ENCODE data around the gene LRRC18.

Gene LRRC18

GRCh38 chr10:48940958-48941357 is 1.3 kb upstream of the LRRC18 start:
- H3K9me3 Mint-ChIP-seq: no peaks in the 10 kb centered on the region
- H3K4me1 Mint-ChIP-seq (ENCODE audit: low read depth in 2 of 2): peaks cover 0 to 1% of the 10 kb centered on the region in 2 donors
- DNase-seq (no peak), ATAC-seq (replicated peaks) (no peak)
- no peak overlapping the region for H3K27ac Mint-ChIP-seq
- no peak overlapping the region for H3K4me3 Mint-ChIP-seq
- peaks cover 14 to 22% of the 10 kb centered on the region in 2 donors for H3K27me3 Mint-ChIP-seq
- H3K36me3 Mint-ChIP-seq (ENCODE audit: insufficient read depth): peaks cover 2% of the 10 kb centered on the region

- ATAC-seq (replicated peaks): no peak
- Mint-ChIP-seq H3K27me3 (peaks cover 14 to 22% of the 10 kb centered on the region in 2 donors), H3K27ac (no peak overlapping the region), H3K4me1 (ENCODE audit: low read depth in 2 of 2) (no peaks in the 10 kb centered on the region), H3K4me3 (no peak overlapping the region), H3K36me3 (ENCODE audit: insufficient read depth) (peaks cover 2% of the 10 kb centered on the region), H3K9me3 (no peaks in the 10 kb centered on the region)
- no peak for DNase-seq
Observed at GRCh38 chr10:48940372-48940771, 732 bp upstream of the LRRC18 start.

- Mint-ChIP-seq H3K36me3 (ENCODE audit: insufficient read depth) (peaks cover 2% of the 10 kb centered on the region), H3K27me3 (peaks cover 14 to 22% of the 10 kb centered on the region in 2 donors), H3K27ac (no peak overlapping the region), H3K9me3 (no peaks in the 10 kb centered on the region), H3K4me1 (ENCODE audit: low read depth in 2 of 2) (no peaks in the 10 kb centered on the region), H3K4me3 (no peak overlapping the region)
- ATAC-seq (replicated peaks): no peak
- no peak for DNase-seq
Observed at GRCh38 chr10:48938990-48939536, 577 bp downstream of the LRRC18 start.

DNA sequence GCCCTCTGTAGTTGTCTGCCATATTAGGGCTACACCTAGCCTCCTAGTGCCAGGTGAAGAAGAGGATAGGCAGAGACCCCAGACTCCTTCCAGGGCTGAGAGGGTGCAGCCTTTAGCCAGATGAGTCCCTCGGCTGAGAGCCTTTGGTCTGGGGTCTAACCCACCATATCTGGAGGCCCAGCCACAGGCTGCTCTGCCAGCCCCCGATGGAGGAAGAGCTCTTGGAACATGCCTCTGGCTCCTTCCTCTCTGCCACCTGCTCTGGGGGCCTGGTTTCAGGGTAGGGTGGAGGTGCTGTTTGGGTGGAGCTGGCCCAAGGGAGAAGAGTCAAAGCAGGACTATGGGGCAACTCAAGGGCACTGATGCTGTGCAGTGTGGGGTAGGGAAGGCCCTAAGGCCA is 1.4 kb downstream of the LRRC18 start:
- peaks cover 2% of the 10 kb centered on the region for H3K36me3 Mint-ChIP-seq (ENCODE audit: insufficient read depth)
- DNase-seq (no peak), ATAC-seq (replicated peaks) (no peak)
- peaks cover 14 to 22% of the 10 kb centered on the region in 2 donors for H3K27me3 Mint-ChIP-seq
- no peak overlapping the region for H3K4me3 Mint-ChIP-seq
- no peak overlapping the region for H3K27ac Mint-ChIP-seq
- no peaks in the 10 kb centered on the region for H3K4me1 Mint-ChIP-seq (ENCODE audit: low read depth in 2 of 2)
- H3K9me3 Mint-ChIP-seq: no peaks in the 10 kb centered on the region

GRCh38 chr10:48937796-48938195 is 1.8 kb downstream of the LRRC18 start:
- Mint-ChIP-seq H3K4me1 (ENCODE audit: low read depth in 2 of 2) (no peaks in the 10 kb centered on the region), H3K36me3 (ENCODE audit: insufficient read depth) (peaks cover 2% of the 10 kb centered on the region), H3K4me3 (no peak overlapping the region), H3K9me3 (no peaks in the 10 kb centered on the region), H3K27ac (no peak overlapping the region), H3K27me3 (peaks cover 14 to 22% of the 10 kb centered on the region in 2 donors)
- DNase-seq (no peak), ATAC-seq (replicated peaks) (no peak)

- Mint-ChIP-seq H3K4me3 (no peak overlapping the region), H3K4me1 (ENCODE audit: low read depth in 2 of 2) (no peaks in the 10 kb centered on the region), H3K36me3 (ENCODE audit: insufficient read depth) (peaks cover 2% of the 10 kb centered on the region), H3K9me3 (no peaks in the 10 kb centered on the region), H3K27ac (no peak overlapping the region), H3K27me3 (peaks cover 8 to 20% of the 10 kb centered on the region in 2 donors)
- ATAC-seq (replicated peaks) (no peak), DNase-seq (no peak)
Observed at GRCh38 chr10:48935577-48935976, 4.1 kb downstream of the LRRC18 start.

DNA sequence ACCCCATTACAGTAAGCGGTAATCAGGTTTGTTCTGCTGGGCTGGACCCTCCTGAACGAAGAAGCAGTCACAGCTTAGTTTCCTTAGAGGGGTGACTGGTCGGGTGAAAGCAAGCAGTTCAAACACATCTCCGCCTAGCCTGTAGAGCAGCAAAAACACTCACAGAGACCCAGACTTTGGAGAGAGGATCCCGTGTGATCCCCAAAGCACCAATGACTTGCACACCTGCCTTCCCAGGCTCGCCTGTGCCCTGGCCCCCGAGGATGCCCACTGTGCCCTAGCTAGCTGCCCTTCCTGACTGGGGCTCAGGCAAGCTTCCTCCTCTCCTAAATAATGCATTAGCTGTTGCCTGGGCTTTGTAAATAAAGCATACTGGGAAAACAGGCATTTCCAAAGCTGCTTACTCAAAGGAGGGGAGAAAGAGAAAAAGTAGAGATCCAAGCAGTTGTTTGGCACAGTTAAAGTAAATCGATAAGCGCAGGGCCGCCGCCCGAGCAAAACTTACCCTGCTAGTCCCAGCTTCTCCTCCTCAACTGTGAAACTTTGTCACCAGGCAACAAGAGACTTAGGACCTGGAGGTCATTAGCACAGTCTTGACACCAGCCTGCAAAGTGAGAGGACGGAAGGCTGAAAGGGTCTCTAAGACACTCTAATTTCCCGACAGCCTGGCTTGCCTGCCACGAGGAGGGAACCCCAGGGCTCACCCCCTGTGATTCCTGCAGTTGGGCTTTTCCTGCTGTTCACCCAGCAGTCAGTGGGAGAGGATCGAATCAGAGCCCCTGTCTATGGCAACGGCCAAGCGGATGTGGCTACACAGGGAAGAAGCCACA is 4.8 kb downstream of the LRRC18 start:
- no peaks in the 10 kb centered on the region for H3K4me1 Mint-ChIP-seq (ENCODE audit: low read depth in 2 of 2)
- H3K27ac Mint-ChIP-seq: no peak overlapping the region
- no peak overlapping the region for H3K4me3 Mint-ChIP-seq
- ATAC-seq (replicated peaks) (no peak), DNase-seq (no peak)
- H3K9me3 Mint-ChIP-seq: no peaks in the 10 kb centered on the region
- peaks cover 2% of the 10 kb centered on the region for H3K36me3 Mint-ChIP-seq (ENCODE audit: insufficient read depth)
- peaks cover 6 to 13% of the 10 kb centered on the region in 2 donors for H3K27me3 Mint-ChIP-seq

DNA sequence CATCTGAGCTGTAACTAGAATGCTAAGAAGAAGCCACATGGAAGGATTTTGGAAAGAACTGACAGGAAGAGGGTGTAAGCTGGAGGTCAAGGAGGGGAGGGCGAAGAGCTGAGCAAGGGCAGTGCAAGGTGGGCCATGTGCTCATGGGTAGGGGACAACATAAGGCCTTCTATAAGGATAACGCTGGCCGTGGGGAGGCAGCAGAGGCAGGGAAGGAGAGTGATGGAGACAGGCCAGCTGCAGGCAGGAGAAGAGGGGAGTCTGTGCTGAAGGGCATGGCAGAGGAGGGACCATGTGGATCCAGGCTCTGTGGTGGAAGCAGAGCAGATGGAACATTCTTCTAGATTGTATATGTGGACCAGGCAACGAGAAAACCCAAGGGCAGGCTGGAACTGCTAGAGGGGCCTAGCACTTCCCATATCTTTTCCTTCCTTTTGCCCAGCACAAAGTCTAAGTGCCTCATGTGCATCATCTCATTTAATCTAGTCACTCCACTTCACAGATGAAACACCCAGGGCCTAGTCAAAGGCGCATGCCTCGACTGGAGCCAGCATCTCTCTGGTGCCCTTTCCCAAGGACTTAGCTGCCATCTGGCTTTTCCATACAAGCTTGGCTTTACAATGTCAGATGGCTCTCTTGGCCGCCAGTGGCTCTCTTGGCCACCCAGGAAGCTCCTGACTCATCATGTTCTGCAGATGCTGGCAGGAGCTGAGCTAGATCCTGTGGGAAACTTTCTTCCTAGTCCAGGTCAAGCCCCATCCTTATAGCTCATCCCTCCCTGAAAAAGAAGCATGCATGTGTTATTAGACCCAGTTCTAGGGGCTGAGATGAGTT is 6.6 kb downstream of the LRRC18 start:
- no peaks in the 10 kb centered on the region for H3K9me3 Mint-ChIP-seq
- H3K4me3 Mint-ChIP-seq: no peak overlapping the region

DNA sequence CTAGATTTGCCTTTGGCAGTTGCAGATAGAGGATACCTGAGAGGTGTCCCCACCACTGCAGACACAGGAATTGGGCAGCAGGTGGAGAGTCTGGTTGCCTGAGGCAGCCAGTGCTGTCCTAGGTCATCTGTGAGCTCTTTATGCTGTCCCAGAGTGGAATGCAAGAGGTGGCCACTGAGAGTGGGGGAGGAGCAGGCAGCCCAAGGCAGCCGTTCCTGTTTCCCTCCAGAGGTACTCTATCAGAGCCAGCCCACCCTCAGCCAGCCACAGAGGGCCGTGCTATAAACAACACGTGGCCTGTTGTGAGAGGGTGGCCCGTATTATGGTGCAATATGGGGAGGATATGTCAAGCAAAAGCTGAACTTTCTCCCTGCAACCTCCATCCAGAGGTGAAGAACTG is 8.5 kb downstream of the LRRC18 start:
- Mint-ChIP-seq H3K9me3 (no peaks in the 10 kb centered on the region), H3K4me3 (no peak overlapping the region), H3K36me3 (ENCODE audit: insufficient read depth) (no peaks in the 10 kb centered on the region)

More for the DNA sequence above, 6.6 kb downstream of the LRRC18 start:
- ATAC-seq (replicated peaks) (no peak), DNase-seq (no peak)
- Mint-ChIP-seq H3K36me3 (ENCODE audit: insufficient read depth) (no peaks in the 10 kb centered on the region), H3K27ac (no peak overlapping the region), H3K4me1 (ENCODE audit: low read depth in 2 of 2) (no peaks in the 10 kb centered on the region), H3K27me3 (peaks cover 11 to 16% of the 10 kb centered on the region in 2 donors)

DNA sequence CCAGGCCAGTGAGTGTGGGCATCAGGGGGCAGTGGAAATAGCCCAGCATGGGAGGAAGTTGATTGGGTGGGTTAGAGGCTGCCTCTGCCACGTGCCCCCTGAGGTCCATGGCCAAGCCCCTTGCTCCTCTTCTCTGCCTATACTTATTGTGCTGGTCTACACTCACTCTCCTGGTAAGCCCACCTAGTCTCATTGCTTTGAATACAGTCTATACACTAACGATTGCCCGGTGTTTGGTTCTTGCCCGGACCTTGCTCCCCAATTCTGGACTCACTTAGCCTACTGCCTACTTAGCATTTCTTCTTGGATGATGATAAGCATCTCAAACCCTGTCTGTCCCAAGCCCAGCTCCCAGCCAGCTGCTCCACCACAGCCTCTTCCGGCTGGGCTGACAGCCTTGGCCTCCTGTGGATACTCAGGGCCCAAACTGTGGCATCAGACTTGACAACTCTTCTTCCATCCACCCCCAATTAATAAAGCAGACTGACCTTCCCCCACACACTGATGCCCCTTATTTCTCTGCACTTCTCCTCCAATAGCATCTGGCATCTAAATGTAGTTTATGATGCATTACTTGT is 10.1 kb downstream of the LRRC18 start:
- Mint-ChIP-seq H3K36me3 (ENCODE audit: insufficient read depth) (no peaks in the 10 kb centered on the region), H3K4me3 (no peak overlapping the region), H3K27ac (no peak overlapping the region), H3K4me1 (ENCODE audit: low read depth in 2 of 2) (no peaks in the 10 kb centered on the region), H3K27me3 (peaks cover 17 to 27% of the 10 kb centered on the region in 2 donors), H3K9me3 (no peaks in the 10 kb centered on the region)
- DNase-seq (no peak), ATAC-seq (replicated peaks) (no peak)

More for the DNA sequence above, 8.5 kb downstream of the LRRC18 start:
- Mint-ChIP-seq H3K27me3 (peaks cover 11 to 17% of the 10 kb centered on the region in 2 donors), H3K4me1 (ENCODE audit: low read depth in 2 of 2) (no peaks in the 10 kb centered on the region), H3K27ac (no peak overlapping the region)
- ATAC-seq (replicated peaks) (no peak), DNase-seq (no peak)

GRCh38 chr10:48926764-48927540 is 12.7 kb downstream of the LRRC18 start:
- no peak overlapping the region for H3K4me3 Mint-ChIP-seq
- no peaks in the 10 kb centered on the region for H3K9me3 Mint-ChIP-seq
- DNase-seq: no peak
- ATAC-seq (replicated peaks): no peak
- H3K36me3 Mint-ChIP-seq (ENCODE audit: insufficient read depth): no peaks in the 10 kb centered on the region
- H3K27ac Mint-ChIP-seq: no peak overlapping the region
- no peaks in the 10 kb centered on the region for H3K4me1 Mint-ChIP-seq (ENCODE audit: low read depth in 2 of 2)
- peaks cover 17 to 27% of the 10 kb centered on the region in 2 donors for H3K27me3 Mint-ChIP-seq

DNA sequence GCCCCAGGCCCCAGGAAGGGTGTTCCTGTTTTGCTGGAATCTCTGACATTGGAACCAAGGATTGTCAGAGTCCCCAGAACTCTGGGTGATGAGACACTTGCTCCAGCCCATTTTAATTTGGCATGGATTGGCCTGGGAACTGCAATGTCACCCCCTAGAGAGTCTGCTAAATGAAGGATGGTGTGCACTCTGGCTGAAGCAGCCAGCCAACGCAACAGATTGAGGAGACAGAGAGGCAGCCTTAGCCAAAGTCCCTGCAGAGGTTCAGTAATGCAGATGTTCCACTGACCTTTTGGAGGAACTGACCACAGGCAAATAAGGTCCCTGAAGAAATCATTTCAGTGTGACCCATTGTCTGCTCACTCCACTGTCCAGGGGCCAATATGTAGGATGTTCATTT is 13.4 kb downstream of the LRRC18 start:
- no peak for DNase-seq
- H3K27ac Mint-ChIP-seq: no peak overlapping the region
- H3K27me3 Mint-ChIP-seq: peaks cover 17 to 27% of the 10 kb centered on the region in 2 donors

GRCh38 chr10:48924988-48925387 is 14.7 kb downstream of the LRRC18 start:
- Mint-ChIP-seq H3K9me3 (no peaks in the 10 kb centered on the region), H3K36me3 (ENCODE audit: insufficient read depth) (no peaks in the 10 kb centered on the region)
- no peak for DNase-seq

More for the DNA sequence above, 13.4 kb downstream of the LRRC18 start:
- no peaks in the 10 kb centered on the region for H3K4me1 Mint-ChIP-seq (ENCODE audit: low read depth in 2 of 2)
- no peak for ATAC-seq (replicated peaks)
- no peak overlapping the region for H3K4me3 Mint-ChIP-seq
- no peaks in the 10 kb centered on the region for H3K36me3 Mint-ChIP-seq (ENCODE audit: insufficient read depth)
- H3K9me3 Mint-ChIP-seq: no peaks in the 10 kb centered on the region

More at GRCh38 chr10:48924988-48925387, 14.7 kb downstream of the LRRC18 start:
- Mint-ChIP-seq H3K4me1 (ENCODE audit: low read depth in 2 of 2) (no peaks in the 10 kb centered on the region), H3K27ac (no peak overlapping the region), H3K4me3 (no peak overlapping the region), H3K27me3 (peaks cover 12 to 27% of the 10 kb centered on the region in 2 donors)
- no peak for ATAC-seq (replicated peaks)
